Parathyroid adenoma (tissue), 2 donors: ENCODE measurements around the gene CALHM3.

Source experiments
- H2AFZ ChIP-seq: fragments of 300-600 bp; sonication (generic); one replicate; pipeline ENCODE4 v1.7.0; 2017; ENCODE audit warnings: antibody characterized with exemption, mild to moderate bottlenecking
- H3K27ac ChIP-seq: fragments of 300-600 bp; sonication (generic); one replicate; pipeline ENCODE4 v1.7.0; 2017
- H3K27me3 ChIP-seq: fragments of 300-600 bp; sonication (generic); one replicate; pipeline ENCODE4 v1.7.0; 2017; ENCODE audit warnings: low read length; ENCODE audit not compliant: control insufficient read depth, insufficient read depth
- H3K36me3 ChIP-seq: fragments of 300-600 bp; sonication (generic); one replicate; pipeline ENCODE4 v1.7.0; 2017; ENCODE audit warnings: low read length; ENCODE audit not compliant: control insufficient read depth, insufficient read depth
- H3K4me1 ChIP-seq: fragments of 300-600 bp; sonication (generic); one replicate; pipeline ENCODE4 v1.7.0; 2017; ENCODE audit warnings: control low read depth
- H3K4me2 ChIP-seq: fragments of 300-600 bp; sonication (generic); one replicate; pipeline ENCODE4 v1.7.0; 2017; ENCODE audit warnings: low read length
- H3K4me3 ChIP-seq: fragments of 300-600 bp; sonication (generic); one replicate; pipeline ENCODE4 v1.7.0; 2017; ENCODE audit warnings: low read depth, low read length
- H3K79me2 ChIP-seq: fragments of 300-600 bp; sonication (generic); one replicate; pipeline ENCODE4 v1.7.0; 2017; ENCODE audit warnings: control low read depth
- H3K9ac ChIP-seq: fragments of 300-600 bp; sonication (generic); one replicate; pipeline ENCODE4 v1.7.0; 2017; ENCODE audit warnings: mild to moderate bottlenecking
- H3K9me3 ChIP-seq: fragments of 300-600 bp; sonication (generic); one replicate; pipeline ENCODE4 v1.7.0; 2017; ENCODE audit warnings: low read length; ENCODE audit not compliant: control insufficient read depth
- CTCF ChIP-seq: fragments of 300-600 bp; sonication (generic); IDR thresholded peaks from one replicate; pipeline ENCODE4 v1.7.0; 2017; ENCODE audit warnings: antibody characterized with exemption, mild to moderate bottlenecking
- donor health status: primary hyperparathyroidism.

The CALHM3 gene

GRCh38 chr10:103443475-103444185, 35.4 kb downstream of the CALHM3 start:
- no peak for TF ChIP-seq CTCF
- no peak overlapping the region for H3K27ac ChIP-seq
- H3K9ac ChIP-seq: no peak overlapping the region
- H3K36me3 ChIP-seq: no peaks in the 10 kb centered on the region
- H3K4me2 ChIP-seq: no peak overlapping the region
- H3K9me3 ChIP-seq: no peaks in the 10 kb centered on the region
- H3K79me2 ChIP-seq: no peaks in the 10 kb centered on the region
- H3K27me3 ChIP-seq: no peaks in the 10 kb centered on the region
- no peak overlapping the region for H3K4me3 ChIP-seq
- no peak overlapping the region for H2AFZ ChIP-seq
- H3K4me1 ChIP-seq: no peaks in the 10 kb centered on the region

- Histone ChIP-seq H3K9ac (no peak overlapping the region), H3K36me3 (no peaks in the 10 kb centered on the region), H3K27me3 (no peaks in the 10 kb centered on the region), H3K4me1 (no peaks in the 10 kb centered on the region), H3K79me2 (no peaks in the 10 kb centered on the region), H3K27ac (no peak overlapping the region), H3K9me3 (no peaks in the 10 kb centered on the region), H3K4me3 (no peak overlapping the region), H3K4me2 (no peak overlapping the region), H2AFZ (no peak overlapping the region)
- TF ChIP-seq CTCF: no peak
Observed at GRCh38 chr10:103442031-103442461, 37.0 kb downstream of the CALHM3 start.

GRCh38 chr10:103441611-103442010, 37.4 kb downstream of the CALHM3 start:
- H3K4me2 ChIP-seq: no peak overlapping the region
- H3K36me3 ChIP-seq: no peaks in the 10 kb centered on the region
- H3K27ac ChIP-seq: no peak overlapping the region
- no peak for TF ChIP-seq CTCF
- no peaks in the 10 kb centered on the region for H3K27me3 ChIP-seq
- H3K9ac ChIP-seq: no peak overlapping the region
- no peaks in the 10 kb centered on the region for H3K79me2 ChIP-seq
- no peak overlapping the region for H2AFZ ChIP-seq
- H3K4me1 ChIP-seq: no peaks in the 10 kb centered on the region
- no peak overlapping the region for H3K4me3 ChIP-seq
- no peaks in the 10 kb centered on the region for H3K9me3 ChIP-seq

GRCh38 chr10:103441206-103441605, 37.8 kb downstream of the CALHM3 start:
- TF ChIP-seq CTCF: no peak
- H3K4me1 ChIP-seq: no peaks in the 10 kb centered on the region
- no peak overlapping the region for H3K4me2 ChIP-seq
- no peaks in the 10 kb centered on the region for H3K36me3 ChIP-seq
- no peaks in the 10 kb centered on the region for H3K79me2 ChIP-seq
- H2AFZ ChIP-seq: no peak overlapping the region
- H3K9ac ChIP-seq: no peak overlapping the region
- no peak overlapping the region for H3K4me3 ChIP-seq
- H3K27ac ChIP-seq: no peak overlapping the region
- H3K27me3 ChIP-seq: no peaks in the 10 kb centered on the region
- H3K9me3 ChIP-seq: no peaks in the 10 kb centered on the region

- Histone ChIP-seq H3K9me3 (no peaks in the 10 kb centered on the region), H3K4me1 (no peaks in the 10 kb centered on the region), H3K79me2 (no peaks in the 10 kb centered on the region), H2AFZ (no peak overlapping the region), H3K4me2 (no peak overlapping the region), H3K9ac (no peak overlapping the region), H3K36me3 (no peaks in the 10 kb centered on the region), H3K4me3 (no peak overlapping the region), H3K27me3 (no peaks in the 10 kb centered on the region), H3K27ac (no peak overlapping the region)
- TF ChIP-seq CTCF: no peak
Observed at GRCh38 chr10:103440416-103440815, 38.6 kb downstream of the CALHM3 start.
